IPS DF 19.7 (cell line): ENCODE data around the gene CEBPB.

Source experiments
- DNase-seq: peaks from one replicate; pipeline ENCODE4 v3.0.0-alpha.2; 2013; ENCODE audit warnings: low read depth, low spot score

CEBPB gene

GRCh38 chr20:50227506-50227905 is 36.9 kb downstream of the CEBPB start:
- DNase-seq: no peak

GRCh38 chr20:50229156-50229607 is 38.6 kb downstream of the CEBPB start:
- no peak for DNase-seq

DNA sequence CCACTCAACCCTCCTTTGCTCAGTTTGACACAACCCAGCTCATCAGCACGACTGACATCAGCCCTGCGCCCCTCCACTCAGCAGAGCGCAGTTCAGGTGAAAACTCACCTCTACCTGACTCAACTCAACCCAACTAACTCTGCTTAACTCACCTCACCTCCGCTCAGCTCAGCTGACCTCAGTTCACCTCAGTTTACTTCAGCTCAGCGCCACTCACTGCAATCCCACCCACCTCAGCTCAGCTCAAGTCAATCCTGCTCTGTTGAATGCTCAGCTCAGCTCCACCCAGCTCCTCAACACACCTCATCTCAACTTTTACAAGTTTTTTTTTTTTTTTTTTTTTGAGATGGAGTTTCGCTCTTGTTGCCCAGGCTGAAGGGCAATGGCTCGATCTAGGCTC is 39.6 kb downstream of the CEBPB start:
- no peak for DNase-seq

- DNase-seq: no peak
Observed at GRCh38 chr20:50230871-50231560, 40.4 kb downstream of the CEBPB start.

DNA sequence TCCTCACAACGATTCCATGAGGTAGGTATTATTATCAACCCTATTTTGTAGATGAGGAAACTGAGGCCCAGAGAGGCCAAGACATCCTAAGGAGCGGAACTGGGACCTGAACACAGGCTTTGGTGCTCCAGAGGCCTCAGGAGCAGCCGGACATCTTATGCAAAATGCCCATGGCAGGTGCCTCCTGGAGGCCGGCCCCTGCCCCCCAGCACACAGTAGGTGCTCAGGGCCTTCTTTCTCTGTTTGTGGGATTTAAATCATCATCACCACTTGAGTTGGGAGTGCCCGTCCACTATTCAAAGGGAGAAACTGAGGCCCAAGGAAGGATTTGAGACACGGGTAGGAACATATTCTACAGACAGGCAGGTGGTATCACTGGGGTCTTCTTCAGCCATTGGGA is 41.2 kb downstream of the CEBPB start:
- DNase-seq: no peak

DNA sequence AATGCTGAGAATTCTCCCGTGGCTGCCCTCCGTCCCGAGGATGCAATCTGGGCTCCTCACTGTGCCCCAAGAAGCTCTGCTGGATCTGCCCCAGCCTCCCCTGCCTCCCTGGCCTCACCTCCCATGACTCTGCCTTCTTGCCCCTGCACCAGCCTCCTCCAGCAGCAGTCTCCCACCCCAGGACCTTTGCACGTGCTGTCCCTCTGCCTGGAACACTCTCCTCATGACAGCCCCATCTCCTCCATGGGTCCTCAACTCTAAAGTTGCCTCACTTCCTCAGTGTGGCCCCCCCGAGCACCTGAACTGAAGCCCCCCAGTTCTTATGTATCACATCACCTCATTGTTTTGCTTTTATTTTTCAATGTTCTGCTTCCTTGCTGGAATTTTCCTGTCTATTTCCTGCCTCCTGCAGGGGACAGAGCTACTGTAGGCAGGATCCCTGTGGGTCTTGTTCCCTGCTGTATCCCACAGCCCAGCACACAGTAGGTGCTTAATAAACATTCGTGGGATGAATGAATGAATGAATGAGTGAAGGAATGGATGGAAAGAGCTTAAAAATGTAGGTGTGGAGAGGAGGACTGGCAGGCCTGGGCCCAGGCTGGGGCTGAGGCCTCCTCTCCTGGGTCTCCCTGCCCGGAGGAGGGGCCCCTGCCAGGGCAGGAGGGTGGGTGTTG is 42.2 kb downstream of the CEBPB start:
- no peak for DNase-seq

DNA sequence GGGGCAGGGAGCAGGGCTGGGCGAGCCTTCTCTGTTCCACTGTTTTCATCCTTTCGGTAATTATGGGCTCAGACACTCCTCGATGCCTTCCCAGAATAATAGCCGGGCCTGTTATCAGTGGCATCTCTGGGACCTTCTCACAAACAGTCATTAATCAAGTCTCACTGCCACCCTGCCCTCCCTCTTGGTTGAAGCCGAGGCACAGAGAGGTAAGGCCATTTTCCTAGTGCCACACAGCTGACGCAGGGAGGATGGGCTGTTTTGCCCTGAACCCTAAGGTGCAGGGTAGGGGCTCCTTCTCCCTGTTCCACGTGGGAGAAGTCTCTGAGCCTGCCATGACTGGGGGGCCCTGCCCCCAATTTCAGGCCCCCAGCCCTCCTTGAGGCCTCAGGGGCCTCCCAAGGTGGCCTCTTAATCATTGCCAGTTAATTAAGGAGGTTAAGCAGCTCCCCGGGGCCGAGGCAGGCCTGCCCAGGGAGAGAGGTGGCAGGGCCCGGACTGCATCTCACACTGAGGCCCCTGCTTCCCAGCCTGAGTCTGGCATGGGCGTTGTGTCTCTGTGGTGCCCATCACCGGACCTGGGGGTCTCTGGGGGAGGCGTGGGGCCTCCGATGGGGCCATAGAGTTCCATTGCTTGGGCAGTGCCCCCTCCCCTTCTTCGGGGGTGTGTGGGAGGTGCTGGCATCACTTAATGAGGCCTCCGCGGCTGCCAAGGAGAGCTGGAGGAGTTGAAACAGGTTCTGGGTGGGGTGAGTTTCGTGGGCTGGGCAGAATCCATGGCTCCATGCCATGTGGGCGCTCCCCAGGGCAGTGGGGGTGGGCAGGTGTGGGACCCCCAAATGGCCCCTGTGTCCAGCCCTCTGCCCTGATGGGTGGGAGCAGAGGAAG is 42.9 kb downstream of the CEBPB start:
- no peak for DNase-seq

DNA sequence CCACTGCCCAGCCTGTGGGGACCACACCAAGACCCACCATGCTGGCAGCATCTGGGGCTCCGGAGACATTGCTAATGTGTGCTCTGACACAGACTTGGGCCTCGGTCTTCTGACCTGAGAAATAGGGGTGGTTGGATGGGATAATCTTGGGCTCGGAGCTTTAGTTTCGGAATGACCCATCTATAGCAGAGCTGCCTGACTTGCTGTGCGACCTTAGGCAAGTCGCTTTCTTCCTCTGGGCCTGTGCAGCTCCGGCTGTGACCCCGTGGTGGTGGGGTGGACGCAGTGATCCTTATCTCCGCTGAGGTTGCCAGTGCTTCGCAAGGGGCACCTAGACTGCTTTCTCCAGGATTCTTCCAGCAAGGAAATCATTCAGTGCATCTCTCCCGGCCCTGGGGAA is 43.7 kb downstream of the CEBPB start:
- no peak for DNase-seq

DNA sequence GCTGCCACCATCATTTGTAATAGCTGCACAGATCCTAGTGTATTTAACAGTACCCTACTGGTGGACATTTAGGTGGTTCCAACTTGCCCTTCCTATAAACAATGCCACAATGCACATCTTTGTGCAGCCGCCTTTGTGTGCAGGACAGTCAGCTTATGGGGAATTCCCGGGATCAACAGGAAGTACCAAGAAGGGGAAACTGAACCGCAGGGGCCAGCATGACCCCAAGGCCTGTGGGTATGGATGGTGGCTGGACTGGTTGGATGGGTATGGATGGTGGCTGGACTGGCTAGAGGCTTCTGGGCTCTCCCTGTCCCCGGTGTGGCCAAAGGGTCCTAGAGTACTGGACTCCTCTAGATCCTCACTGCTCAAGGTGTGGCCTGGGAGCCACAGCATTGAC is 46.7 kb downstream of the CEBPB start:
- no peak for DNase-seq

DNA sequence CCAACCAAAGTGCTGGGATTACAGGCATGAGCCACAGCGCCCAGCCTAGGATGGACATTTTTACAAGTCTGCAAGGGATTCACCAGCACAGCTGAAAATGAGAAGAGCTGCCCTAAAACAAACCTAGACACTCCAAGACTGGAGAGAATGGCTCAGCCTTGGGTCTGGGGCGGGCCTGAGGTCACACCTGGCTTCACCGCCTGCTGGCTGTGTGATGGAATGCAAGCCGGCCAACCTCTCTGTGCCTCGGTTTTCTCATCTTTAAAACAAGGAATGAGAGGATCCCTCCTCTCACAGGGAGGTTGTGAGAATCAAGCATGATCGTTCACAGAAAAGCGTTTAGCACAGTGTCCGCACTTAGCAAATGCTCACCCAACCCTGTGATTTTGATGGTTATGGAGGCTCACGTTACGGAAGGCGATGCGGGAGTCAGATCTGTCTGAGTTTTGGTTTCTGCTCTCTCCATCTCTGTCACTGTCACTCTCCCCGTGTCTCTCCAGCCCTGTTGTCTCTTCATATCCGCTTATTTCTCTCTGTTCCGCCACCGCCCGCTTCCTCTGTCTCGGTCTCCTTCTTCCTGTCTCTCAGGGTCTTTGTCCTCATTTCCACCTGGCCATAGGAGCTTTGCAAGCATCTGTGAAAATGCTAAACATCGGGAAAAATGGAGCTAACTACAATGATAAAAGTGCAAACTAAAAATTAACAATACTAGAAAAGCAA is 47.6 kb downstream of the CEBPB start:
- no peak for DNase-seq

GRCh38 chr20:50240092-50240491 is 49.5 kb downstream of the CEBPB start:
- no peak for DNase-seq

DNA sequence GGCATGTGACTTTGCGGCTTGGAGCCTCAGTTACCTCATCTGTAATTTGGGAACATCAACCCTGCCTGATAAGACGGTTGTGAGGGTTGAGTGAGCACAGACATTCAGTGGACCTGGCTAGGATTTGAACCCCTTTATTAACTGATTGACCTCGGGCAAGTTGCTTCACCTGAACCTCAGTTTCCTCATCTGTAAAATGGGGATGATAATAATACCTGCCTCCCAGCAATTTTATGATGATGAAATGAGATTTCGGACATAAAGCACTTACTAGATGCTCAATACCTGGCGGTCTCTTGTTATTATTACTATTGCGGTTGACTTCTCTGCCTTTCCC is 51.5 kb downstream of the CEBPB start:
- DNase-seq: no peak
